Measurements from ENCODE around the gene HECW1. TPM values are rescaled to one million over a fixed set of nuclear protein-coding genes. Genes with fewer than 3 reads are reported as not detected.

The HECW1 gene
- total and polyA plus RNA-seq, 2 experiments from 2014 or later: 11.0 to 21.8 TPM

- no peak for TF ChIP-seq REST (IDR thresholded peaks at IDR 0.05; ENCODE audit: unreplicated experiment)
- TF ChIP-seq ETS1 (IDR thresholded peaks at IDR 0.05): no peak
- TF ChIP-seq ZNF331 (CRISPR knock-in tag; IDR thresholded peaks at IDR 0.05; ENCODE audit: low read depth): no peak
- no peak for TF ChIP-seq CREB1 (CRISPR knock-in tag; IDR thresholded peaks at IDR 0.05; ENCODE audit: low read depth)
- TF ChIP-seq, protein P1, sequence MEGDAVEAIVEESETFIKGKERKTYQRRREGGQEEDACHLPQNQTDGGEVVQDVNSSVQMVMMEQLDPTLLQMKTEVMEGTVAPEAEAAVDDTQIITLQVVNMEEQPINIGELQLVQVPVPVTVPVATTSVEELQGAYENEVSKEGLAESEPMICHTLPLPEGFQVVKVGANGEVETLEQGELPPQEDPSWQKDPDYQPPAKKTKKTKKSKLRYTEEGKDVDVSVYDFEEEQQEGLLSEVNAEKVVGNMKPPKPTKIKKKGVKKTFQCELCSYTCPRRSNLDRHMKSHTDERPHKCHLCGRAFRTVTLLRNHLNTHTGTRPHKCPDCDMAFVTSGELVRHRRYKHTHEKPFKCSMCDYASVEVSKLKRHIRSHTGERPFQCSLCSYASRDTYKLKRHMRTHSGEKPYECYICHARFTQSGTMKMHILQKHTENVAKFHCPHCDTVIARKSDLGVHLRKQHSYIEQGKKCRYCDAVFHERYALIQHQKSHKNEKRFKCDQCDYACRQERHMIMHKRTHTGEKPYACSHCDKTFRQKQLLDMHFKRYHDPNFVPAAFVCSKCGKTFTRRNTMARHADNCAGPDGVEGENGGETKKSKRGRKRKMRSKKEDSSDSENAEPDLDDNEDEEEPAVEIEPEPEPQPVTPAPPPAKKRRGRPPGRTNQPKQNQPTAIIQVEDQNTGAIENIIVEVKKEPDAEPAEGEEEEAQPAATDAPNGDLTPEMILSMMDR (conservative IDR thresholded peaks at IDR 0.05; ENCODE audit: low read depth in 2 of 2): peak; percentile 81 to 100
These were observed 470.3 kb downstream of the HECW1 start, which contains the start of gene STK17A (continued) for GRCh38 chr7:43582503-43583423.

GRCh38 chr7:43583424-43584194 is 471.2 kb downstream of the HECW1 start:
- peaks cover 30% of the 10 kb centered on the region for H3K4me1 Mint-ChIP-seq
- Histone ChIP-seq H3K4me2 (peak overlapping the region; percentile 88), H3F3A (replicated peaks; ENCODE audit: low read depth) (no peaks in the 10 kb centered on the region), H3K27ac (ENCODE audit: low read depth) (no peak overlapping the region), H3K9me2 (ENCODE audit: insufficient read depth) (no peaks in the 10 kb centered on the region), H4K20me1 (replicated peaks; ENCODE audit: insufficient read depth) (peaks cover 3% of the 10 kb centered on the region; the same call in 1 of the 2 replicates), H3K27me3 (ENCODE audit: insufficient read depth) (peaks cover 10% of the 10 kb centered on the region), H3K4me1 (ENCODE audit: insufficient read depth) (peaks cover 10% of the 10 kb centered on the region), H3K4me3 (peak overlapping the region; percentile 72), H3K79me2 (replicated peaks; ENCODE audit: insufficient read depth) (peaks cover 43% of the 10 kb centered on the region), H2AFZ (no peak overlapping the region), H3K36me3 (ENCODE audit: insufficient read depth) (no peaks in the 10 kb centered on the region)
- H3K9me3 Mint-ChIP-seq: 0 out of 3 replicates have a peak, but pooled peaks cover 3% of the 10 kb centered on the region
- peak overlapping the region; percentile 91 for H3K4me3 Mint-ChIP-seq
- peak; percentile 19 for ATAC-seq
- no peaks in the 10 kb centered on the region; the same call in 2 of the 3 replicates for H3K36me3 Mint-ChIP-seq (ENCODE audit: low read depth)
- H3K27me3 Mint-ChIP-seq (ENCODE audit: insufficient read depth, low read depth, poor library complexity): peaks cover 13% of the 10 kb centered on the region
- DNase-seq (ENCODE audit: low spot score): peak; percentile 50
- H3K27ac Mint-ChIP-seq: no peak overlapping the region
- no peak for TF ChIP-seq ZNF114 (CRISPR knock-in tag; IDR thresholded peaks at IDR 0.05)
- TF ChIP-seq, protein P2, sequence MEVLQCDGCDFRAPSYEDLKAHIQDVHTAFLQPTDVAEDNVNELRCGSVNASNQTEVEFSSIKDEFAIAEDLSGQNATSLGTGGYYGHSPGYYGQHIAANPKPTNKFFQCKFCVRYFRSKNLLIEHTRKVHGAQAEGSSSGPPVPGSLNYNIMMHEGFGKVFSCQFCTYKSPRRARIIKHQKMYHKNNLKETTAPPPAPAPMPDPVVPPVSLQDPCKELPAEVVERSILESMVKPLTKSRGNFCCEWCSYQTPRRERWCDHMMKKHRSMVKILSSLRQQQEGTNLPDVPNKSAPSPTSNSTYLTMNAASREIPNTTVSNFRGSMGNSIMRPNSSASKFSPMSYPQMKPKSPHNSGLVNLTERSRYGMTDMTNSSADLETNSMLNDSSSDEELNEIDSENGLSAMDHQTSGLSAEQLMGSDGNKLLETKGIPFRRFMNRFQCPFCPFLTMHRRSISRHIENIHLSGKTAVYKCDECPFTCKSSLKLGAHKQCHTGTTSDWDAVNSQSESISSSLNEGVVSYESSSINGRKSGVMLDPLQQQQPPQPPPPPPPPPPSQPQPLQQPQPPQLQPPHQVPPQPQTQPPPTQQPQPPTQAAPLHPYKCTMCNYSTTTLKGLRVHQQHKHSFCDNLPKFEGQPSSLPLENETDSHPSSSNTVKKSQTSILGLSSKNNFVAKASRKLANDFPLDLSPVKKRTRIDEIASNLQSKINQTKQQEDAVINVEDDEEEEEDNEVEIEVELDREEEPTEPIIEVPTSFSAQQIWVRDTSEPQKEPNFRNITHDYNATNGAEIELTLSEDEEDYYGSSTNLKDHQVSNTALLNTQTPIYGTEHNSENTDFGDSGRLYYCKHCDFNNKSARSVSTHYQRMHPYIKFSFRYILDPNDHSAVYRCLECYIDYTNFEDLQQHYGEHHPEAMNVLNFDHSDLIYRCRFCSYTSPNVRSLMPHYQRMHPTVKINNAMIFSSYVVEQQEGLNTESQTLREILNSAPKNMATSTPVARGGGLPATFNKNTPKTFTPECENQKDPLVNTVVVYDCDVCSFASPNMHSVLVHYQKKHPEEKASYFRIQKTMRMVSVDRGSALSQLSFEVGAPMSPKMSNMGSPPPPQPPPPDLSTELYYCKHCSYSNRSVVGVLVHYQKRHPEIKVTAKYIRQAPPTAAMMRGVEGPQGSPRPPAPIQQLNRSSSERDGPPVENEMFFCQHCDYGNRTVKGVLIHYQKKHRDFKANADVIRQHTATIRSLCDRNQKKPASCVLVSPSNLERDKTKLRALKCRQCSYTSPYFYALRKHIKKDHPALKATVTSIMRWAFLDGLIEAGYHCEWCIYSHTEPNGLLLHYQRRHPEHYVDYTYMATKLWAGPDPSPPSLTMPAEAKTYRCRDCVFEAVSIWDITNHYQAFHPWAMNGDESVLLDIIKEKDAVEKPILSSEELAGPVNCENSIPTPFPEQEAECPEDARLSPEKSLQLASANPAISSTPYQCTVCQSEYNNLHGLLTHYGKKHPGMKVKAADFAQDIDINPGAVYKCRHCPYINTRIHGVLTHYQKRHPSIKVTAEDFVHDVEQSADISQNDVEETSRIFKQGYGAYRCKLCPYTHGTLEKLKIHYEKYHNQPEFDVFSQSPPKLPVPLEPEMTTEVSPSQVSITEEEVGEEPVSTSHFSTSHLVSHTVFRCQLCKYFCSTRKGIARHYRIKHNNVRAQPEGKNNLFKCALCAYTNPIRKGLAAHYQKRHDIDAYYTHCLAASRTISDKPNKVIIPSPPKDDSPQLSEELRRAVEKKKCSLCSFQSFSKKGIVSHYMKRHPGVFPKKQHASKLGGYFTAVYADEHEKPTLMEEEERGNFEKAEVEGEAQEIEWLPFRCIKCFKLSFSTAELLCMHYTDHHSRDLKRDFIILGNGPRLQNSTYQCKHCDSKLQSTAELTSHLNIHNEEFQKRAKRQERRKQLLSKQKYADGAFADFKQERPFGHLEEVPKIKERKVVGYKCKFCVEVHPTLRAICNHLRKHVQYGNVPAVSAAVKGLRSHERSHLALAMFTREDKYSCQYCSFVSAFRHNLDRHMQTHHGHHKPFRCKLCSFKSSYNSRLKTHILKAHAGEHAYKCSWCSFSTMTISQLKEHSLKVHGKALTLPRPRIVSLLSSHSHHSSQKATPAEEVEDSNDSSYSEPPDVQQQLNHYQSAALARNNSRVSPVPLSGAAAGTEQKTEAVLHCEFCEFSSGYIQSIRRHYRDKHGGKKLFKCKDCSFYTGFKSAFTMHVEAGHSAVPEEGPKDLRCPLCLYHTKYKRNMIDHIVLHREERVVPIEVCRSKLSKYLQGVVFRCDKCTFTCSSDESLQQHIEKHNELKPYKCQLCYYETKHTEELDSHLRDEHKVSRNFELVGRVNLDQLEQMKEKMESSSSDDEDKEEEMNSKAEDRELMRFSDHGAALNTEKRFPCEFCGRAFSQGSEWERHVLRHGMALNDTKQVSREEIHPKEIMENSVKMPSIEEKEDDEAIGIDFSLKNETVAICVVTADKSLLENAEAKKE (CRISPR knock-in tag; IDR thresholded peaks at IDR 0.05): no peak
